Right atrium auricular region (tissue), 2 donors: ENCODE results near the gene CEND1. TPM values are rescaled to one million over a fixed set of nuclear protein-coding genes. Genes with fewer than 3 reads are reported as not detected.

ENCODE experiments used
- DNase-seq: peaks from one replicate; pipeline ENCODE4 v3.0.0-alpha.2; 2019; ENCODE audit warnings: low spot score
- H3K27ac ChIP-seq, 2 donors: fragments of 200-600 bp; sonication (generic); 1 replicate in 1 of 2; 2 replicates in 1 of 2; pipeline ENCODE4 v1.5.1; 2016 to 2019
- H3K27me3 ChIP-seq, 2 donors: fragments of 200-600 bp; sonication (generic); one replicate each; pipeline versions ENCODE4 v1.5.1 to v1.6.0; 2017 to 2019
- H3K36me3 ChIP-seq: fragments of 200-600 bp; sonication (generic); one replicate; pipeline ENCODE4 v1.5.1; 2016
- H3K4me1 ChIP-seq, 2 donors: fragments of 200-600 bp; sonication (generic); one replicate each; pipeline versions ENCODE4 v1.5.1 to v1.6.0; 2017 to 2019
- H3K4me3 ChIP-seq, 2 donors: fragments of 200-600 bp; sonication (generic); 1 replicate in 1 of 2; 2 replicates in 1 of 2; pipeline ENCODE4 v1.5.1; 2017 to 2019; ENCODE audit warnings: mild to moderate bottlenecking in 1 of 2, moderate library complexity in 1 of 2
- H3K9me3 ChIP-seq, 2 donors: fragments of 200-600 bp; sonication (generic); one replicate each; pipeline ENCODE4 v1.5.1; 2019
- CTCF ChIP-seq, 2 donors: fragments of 200-600 bp; sonication (generic); IDR thresholded peaks; one replicate each; pipeline ENCODE4 v1.5.1; 2019; ENCODE audit warnings: antibody characterized with exemption in 2 of 2
- total RNA-seq, 2 donors: library from RNA; depleted of rRNA; stranded (reverse); fragments of >200 nt; gene quantifications; one replicate each; pipeline ENCODE4 v1.1.0, GENCODE V29; 2016

The CEND1 gene
- total RNA-seq, 2 donors from 2014 or later, result 1.1 TPM; not detected in 1

- peaks cover 0 to 34% of the 10 kb centered on the region in 2 donors for H3K4me1 ChIP-seq
- H3K27ac ChIP-seq, result peak overlapping the region; percentile 90 to 93
- H3K27me3 ChIP-seq, result no peaks in the 10 kb centered on the region
Measured at GRCh38 chr11:804599-804964, 14.7 kb upstream of the CEND1 start.

GRCh38 chr11:803770-804598, 14.1 kb upstream of the CEND1 start:
- TF ChIP-seq CTCF (IDR thresholded peaks at IDR 0.05), result no peak
- Histone ChIP-seq H3K9me3 (no peaks in the 10 kb centered on the region), H3K27me3 (no peaks in the 10 kb centered on the region), H3K4me3 (peak overlapping the region in 1 of 2 donors; percentile 64), H3K4me1 (peaks cover 0 to 37% of the 10 kb centered on the region in 2 donors), H3K36me3 (no peaks in the 10 kb centered on the region), H3K27ac (no peak overlapping the region)
- DNase-seq, result no peak

More at GRCh38 chr11:804599-804964, 14.7 kb upstream of the CEND1 start:
- TF ChIP-seq CTCF (IDR thresholded peaks at IDR 0.05), result no peak
- Histone ChIP-seq H3K4me3 (peak overlapping the region; percentile 53 to 64), H3K9me3 (no peaks in the 10 kb centered on the region), H3K36me3 (no peaks in the 10 kb centered on the region)
- no peak for DNase-seq

- H3K4me3 ChIP-seq, result no peak overlapping the region
- DNase-seq, result no peak
- H3K27ac ChIP-seq, result no peak overlapping the region
- no peaks in the 10 kb centered on the region for H3K9me3 ChIP-seq
- H3K27me3 ChIP-seq, result no peaks in the 10 kb centered on the region
- no peaks in the 10 kb centered on the region for H3K36me3 ChIP-seq
- peaks cover 0 to 36% of the 10 kb centered on the region in 2 donors for H3K4me1 ChIP-seq
- no peak for TF ChIP-seq CTCF (IDR thresholded peaks at IDR 0.05)
Measured at GRCh38 chr11:803467-803742, 13.5 kb upstream of the CEND1 start.

GRCh38 chr11:802693-803466, 13.0 kb upstream of the CEND1 start:
- H3K36me3 ChIP-seq, result no peaks in the 10 kb centered on the region
- no peak for TF ChIP-seq CTCF (IDR thresholded peaks at IDR 0.05)
- H3K27me3 ChIP-seq, result no peaks in the 10 kb centered on the region
- DNase-seq, result no peak
- H3K27ac ChIP-seq, result no peak overlapping the region
- peaks cover 0 to 33% of the 10 kb centered on the region in 2 donors for H3K4me1 ChIP-seq
- H3K9me3 ChIP-seq, result no peaks in the 10 kb centered on the region
- no peak overlapping the region for H3K4me3 ChIP-seq

- TF ChIP-seq CTCF (IDR thresholded peaks at IDR 0.05), result no peak
- Histone ChIP-seq H3K9me3 (no peaks in the 10 kb centered on the region), H3K36me3 (no peaks in the 10 kb centered on the region), H3K4me1 (peaks cover 0 to 35% of the 10 kb centered on the region in 2 donors), H3K4me3 (no peak overlapping the region), H3K27ac (no peak overlapping the region), H3K27me3 (no peaks in the 10 kb centered on the region)
- DNase-seq, result no peak
Measured at GRCh38 chr11:802018-802617, 12.2 kb upstream of the CEND1 start.
